ENCODE measurements around the gene SF3B5.
A peak's percentile ranks its signal among the peaks of the same experiment; 100 is the strongest.
"Not testable (repeated sequence)": the region's sequence is repeated elsewhere in the genome, so short reads cannot be mapped to it uniquely, and the experiment has no call there.

SF3B5 gene

DNA sequence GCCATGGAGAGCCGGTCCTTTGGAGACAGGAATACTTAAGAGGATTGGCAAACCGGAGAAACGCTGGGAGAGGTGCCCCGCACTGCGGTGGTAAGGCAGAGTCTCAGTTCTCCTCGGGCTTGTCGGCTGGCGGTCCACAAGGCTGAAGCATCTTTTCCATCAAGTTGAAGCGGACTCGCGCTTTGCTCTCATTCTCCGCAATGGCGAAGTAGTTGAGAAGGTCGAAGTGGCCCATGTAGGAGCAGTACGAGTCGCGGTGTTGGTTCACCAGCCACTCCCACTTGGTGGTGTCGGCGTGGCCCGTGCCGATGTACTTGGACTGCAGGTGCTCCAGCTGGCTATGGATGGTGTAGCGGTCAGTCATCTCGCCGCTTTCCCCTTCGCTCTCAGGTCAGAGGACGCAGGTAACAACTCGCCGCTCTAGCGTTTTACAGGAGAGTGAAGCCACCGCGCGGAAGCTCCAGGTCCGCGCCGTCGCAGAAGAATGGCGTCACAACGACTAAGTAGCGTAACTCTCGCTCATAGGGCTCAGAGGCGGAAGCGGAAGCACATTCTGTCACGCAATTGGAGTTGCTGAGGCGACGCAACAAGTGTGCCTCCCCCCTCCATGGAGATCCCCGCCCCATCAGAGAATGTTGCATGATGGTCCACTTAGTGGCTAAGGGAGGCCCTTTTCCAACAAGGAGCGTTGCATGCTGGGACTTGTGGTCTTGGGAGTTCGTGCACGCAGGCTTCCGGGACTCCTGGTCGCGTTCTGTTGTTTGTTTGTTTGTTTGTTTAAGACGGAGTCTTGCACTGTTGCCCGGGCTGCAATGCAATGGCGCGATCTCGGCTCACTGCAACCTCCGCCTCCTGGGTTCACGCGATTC lies at the start of gene SF3B5:
TSS of gene SF3B5 (minus strand) at position 440 of the 869 bp plus-strand sequence. CDS start at position 364, 76 bp downstream.
- DNase-seq (ENCODE audit: low spot score), result peak; percentile 100

DNA sequence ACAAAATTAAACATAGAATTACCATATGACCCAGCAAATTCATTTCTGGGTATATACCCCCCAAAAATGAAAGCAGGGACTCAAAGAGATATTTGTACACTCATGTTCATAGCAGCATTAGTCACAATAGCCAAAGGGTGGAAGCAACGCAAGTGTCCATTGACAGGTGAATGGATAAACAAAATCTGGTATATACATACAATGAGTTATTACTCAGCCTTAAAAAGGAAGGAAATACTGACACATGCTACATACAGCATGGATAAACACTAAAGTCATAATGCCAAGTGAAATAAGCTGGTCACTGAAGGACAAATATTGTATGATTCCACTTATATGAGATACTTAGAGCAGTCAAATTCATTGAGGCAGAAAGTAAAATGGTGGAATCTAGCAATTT lies 49.6 kb upstream of the SF3B5 start:
- DNase-seq (ENCODE audit: low spot score), result no peak

DNA sequence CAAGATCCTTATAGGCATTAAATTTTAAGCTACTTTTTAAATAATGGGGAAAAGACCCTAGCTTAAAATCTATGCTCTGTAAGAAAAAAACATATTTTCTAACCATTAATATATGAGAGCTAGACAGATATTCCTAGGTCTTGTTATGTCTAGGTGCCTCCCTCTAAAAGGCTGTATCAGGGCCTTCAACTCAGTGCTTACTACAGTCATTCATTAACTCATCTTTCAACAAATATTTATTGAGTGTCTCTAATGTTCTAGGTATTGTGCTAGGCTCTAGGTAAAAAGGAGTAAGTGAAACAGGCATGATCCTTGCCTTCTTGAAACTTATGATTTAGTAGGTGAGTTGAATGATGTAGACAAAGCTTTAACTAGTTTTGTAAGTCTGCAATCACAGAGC lies 48.5 kb upstream of the SF3B5 start:
- no peak for DNase-seq (ENCODE audit: low spot score)

DNA sequence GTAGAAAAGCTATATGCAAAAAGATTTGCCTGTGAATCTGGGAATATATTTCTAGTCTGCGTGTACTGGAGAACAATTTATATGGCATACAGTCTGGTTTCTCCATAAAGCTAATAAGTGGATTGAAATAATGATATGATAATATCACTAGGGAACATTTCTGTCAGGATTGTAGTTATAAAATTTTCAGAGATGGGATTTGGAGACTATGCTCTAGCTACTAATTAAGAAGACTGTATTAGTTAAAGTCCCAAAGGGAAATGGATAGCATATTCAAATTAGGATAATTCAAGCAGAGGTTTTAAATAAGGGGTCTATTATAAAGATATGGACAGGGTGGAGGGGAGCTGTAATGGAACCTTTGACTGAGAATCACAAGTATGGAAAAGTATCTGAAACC lies 47.7 kb upstream of the SF3B5 start:
- DNase-seq (ENCODE audit: low spot score), result no peak

DNA sequence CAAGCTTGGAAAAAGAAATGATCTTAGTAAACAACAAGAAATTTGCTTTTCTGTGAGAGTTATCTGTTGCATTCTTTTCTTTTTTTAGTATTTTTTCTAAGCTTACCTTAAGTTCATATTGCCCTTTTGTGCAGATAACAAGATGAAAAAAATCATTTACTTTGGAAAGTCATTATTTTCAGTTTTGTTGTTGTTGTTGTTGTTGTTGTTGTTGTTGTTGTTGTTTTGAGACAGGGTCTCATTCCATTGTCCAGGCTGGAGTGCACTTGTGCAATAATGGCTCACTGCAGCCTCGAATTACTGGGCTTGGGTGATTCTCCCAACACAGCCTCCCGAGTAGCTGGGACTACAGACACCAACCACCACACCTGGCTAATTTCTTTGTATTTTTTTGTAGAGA lies 46.1 kb upstream of the SF3B5 start:
- DNase-seq (ENCODE audit: low spot score), result no peak

DNA sequence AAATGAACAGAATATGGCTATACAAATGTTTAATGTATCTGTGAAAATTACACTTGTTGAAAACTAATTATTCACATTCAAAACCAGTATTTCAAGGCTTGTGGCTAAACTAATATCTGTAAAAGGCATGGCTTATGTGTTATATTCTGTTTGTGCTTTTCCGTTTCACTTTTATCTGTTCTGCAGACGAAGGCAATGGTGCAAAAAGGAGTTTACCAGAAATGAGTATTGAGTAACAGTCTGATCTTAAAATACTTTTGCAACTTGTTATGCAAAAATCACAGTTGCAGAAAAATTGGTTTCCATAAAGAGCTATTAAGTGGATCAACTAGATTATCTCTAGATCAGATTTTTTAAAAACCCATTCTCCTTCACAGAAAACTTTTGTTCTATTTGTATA lies 45.5 kb upstream of the SF3B5 start:
- no peak for DNase-seq (ENCODE audit: low spot score)

DNA sequence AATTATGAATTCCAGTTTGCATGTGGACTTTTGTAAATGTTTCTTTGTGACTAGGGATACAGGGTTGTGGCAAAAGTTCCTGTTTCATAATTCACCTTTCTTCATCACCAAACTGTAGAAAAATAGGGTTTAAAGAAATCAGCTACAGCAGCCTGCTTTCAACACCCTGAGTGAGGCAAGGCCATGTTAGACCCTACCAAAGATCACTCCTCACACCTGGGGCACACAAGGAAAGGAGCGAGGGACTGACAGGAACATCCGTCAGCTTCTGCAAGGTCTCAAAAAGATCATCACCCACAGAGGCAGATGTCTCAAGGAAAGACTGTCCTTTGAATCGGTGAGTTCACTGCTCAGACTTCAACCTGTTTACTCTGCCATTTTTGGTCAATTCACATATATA lies 44.4 kb upstream of the SF3B5 start:
- DNase-seq (ENCODE audit: low spot score), result no peak

DNA sequence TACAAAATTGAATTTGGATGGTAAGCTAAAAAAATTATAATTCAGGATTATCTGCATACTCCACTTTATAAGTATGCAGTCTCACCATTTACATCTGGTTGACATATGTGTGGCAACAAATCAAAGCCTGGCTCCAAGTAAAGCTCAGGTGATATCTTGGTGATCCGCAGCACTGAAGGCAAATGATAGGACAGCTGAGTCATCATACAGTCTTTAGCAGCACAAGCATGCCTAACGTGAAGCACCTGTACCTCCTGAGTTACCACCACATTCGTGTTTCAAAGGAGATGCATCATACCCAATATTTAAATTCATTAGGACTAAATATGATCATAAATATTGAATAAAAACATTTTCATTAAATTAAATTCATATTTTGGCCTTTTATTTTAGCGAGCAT lies 43.2 kb upstream of the SF3B5 start:
- DNase-seq (ENCODE audit: low spot score), result no peak

DNA sequence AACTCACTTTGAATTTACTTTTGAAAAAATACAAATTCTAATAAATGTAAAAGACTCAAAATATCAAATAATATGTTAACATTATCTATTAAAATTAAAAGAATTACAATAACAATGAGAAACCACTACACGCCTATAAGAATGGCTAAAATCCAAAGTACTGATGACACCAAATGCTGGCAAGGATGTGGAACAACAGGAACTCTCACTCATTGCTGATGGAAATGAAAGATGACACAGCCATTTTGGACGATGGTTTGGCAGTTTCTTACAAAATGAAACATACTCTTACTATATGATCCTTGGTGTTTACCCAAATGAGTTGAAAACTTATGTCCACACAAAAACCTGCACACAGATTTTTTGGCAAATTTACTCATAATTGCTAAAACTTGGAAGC lies 39.4 kb upstream of the SF3B5 start:
- no peak for DNase-seq (ENCODE audit: low spot score)

DNA sequence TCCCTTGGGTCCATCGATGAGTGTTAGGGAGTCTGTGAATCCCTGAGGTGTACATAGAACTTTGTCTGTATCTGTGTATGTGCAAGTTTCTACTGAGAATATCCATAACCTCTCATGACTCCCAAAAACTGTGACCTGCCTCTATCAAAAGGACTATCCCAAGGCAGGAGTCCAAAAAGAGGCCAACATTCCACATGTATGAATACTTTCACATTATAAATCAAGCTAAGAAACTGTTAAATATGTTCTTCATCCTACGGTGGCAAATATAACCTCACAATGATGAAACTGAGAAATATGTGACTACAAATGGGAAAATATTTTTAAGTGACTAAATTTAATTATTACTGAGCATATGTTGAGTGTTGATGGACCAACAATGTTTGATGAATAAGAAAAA lies 38.8 kb upstream of the SF3B5 start:
- no peak for DNase-seq (ENCODE audit: low spot score)

DNA sequence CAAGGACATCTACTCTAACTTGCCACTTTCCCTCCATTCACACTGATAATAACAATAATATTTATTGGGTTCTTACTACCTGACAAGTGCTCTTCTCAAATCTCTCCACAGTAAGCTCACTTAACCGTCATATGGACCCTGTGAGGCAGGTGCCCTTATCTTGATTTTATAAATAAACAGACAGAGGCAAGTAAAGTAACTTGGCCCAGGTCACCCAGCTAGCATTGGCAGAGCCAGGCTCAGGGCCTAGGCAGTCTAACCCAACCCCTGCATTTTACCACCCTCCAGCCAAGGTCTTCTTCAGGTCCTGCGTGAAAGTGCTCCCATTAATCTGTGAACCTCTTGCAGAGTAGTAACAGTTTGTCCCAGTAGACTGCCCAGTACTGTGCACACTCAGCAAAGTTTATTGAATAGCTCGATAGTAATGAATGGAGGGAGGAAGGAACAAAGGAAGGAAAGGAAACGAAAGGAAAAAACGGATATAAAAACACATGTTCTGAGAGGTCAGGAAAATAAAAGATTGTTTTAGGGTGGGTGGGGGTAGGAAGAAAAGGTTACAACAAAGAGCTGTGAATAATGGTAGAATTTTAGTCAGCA lies 38.0 kb upstream of the SF3B5 start:
- DNase-seq (ENCODE audit: low spot score), result no peak

DNA sequence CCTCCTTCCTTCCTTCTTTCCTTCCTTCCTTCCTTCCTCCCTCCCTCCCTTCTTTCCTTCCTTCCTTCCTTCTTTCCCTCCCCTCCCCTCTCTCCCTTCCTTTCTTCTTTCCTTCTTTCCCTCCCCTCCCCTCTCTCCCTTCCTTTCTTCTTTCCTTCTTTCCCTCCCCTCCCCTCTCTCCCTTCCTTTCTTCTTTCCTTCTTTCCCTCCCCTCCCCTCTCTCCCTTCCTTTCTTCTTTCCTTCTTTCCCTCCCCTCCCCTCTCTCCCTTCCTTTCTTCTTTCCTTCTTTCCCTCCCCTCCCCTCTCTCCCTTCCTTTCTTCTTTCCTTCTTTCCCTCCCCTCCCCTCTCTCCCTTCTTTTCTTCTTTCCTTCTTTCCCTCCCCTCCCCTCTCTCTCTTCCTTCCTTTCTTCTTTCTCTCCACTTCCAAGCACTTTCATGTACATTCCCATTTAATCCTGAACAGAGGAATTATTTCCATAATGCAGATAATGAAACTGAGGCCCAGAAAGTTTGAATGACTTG lies 36.9 kb upstream of the SF3B5 start:
- not testable (repeated sequence) for DNase-seq (ENCODE audit: low spot score)

DNA sequence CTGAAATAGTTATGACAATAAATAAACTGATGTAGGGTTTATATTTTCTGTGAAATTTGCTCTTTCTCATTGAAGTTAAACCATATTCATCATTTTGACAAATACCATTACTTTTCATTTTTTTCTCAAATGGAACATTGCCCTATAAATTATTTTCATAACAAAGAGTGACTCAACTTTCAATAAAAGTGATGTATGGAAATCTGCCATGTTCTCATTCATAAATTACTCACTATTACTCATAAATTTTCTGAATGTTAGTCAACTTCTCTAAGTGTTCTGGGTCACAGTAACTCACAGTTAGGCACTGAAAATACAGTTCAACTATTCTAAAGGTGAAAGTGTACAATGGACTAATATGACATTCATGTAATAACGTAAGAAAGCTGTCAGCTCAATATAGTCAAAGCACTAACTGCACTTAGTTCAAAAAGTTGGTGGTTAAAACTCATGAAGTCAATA lies 35.9 kb upstream of the SF3B5 start:
- DNase-seq (ENCODE audit: low spot score), result no peak

DNA sequence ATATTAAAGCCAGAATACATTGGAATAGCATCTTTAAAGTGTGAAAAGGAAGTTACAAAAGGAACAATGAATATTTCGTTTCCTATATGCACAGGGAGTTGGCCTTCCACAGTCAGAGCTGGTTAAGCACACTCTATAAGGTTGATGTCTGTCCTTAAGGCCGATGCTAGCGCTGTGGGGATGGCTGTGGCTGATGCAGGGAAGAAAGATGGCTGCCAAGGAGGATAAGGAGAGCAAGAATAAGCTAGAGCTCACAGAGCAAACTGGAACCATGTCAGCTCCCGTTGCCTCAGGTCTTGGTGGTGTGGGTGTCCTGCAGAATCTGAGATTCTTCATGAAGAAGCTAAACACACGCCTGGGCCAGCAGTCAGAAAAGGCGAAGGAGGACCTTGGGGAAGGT lies 34.1 kb upstream of the SF3B5 start:
- DNase-seq (ENCODE audit: low spot score), result no peak

DNA sequence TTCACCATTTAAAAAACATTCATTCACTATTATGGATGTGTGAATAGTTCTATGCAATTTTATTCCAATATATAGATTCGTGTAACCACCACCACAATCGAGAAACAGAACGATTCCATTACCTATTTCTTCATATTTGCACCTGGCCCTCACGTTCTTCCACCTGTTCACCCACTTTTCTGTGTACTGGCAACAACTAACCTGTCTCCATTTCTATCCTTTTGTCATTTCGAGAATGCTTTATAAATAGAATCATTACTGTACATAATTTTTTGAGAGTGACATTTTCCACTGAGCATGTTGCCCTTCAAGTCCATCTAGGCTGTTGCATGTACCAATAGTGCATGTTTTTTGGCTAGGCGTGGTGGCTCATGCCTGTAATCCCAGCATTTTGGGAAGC lies 31.7 kb upstream of the SF3B5 start:
- no peak for DNase-seq (ENCODE audit: low spot score)

DNA sequence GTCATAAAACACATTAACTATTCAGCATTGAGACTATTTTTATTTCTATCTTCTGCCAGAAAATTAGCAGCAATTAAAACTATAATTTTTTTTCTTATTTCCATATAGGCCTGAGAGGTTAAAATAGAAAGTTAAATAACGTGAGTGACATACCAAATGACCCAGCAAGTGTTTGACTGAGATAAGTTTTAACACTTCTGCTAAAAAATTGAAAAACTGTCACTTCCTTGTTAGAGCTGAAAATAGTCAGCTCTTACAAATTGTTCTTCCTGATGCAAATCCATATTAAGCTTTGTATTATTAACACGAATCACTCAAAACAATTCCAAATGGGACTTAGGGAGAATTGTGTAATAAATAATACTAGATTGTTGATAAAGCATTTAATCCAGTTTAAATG lies 28.5 kb upstream of the SF3B5 start:
- no peak for DNase-seq (ENCODE audit: low spot score)

DNA sequence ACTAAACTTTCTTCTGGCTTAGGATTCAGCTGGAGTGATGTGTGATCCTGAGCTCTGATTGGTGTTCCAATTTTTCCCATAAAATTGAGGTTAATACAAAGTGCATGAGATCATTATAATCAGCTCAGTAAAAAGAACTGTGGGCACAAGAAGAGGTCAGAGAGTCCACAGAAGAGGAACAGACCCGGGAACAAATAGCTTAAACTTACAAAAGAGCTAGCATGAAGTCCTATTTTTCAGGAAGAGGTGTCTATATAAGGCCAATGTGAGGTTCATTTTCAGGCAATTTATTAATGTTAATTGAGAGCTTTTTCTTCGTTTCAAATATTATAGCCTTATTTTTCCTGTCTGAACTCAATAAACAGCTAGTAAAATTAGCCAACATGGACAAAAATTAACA lies 28.0 kb upstream of the SF3B5 start:
- DNase-seq (ENCODE audit: low spot score), result no peak

DNA sequence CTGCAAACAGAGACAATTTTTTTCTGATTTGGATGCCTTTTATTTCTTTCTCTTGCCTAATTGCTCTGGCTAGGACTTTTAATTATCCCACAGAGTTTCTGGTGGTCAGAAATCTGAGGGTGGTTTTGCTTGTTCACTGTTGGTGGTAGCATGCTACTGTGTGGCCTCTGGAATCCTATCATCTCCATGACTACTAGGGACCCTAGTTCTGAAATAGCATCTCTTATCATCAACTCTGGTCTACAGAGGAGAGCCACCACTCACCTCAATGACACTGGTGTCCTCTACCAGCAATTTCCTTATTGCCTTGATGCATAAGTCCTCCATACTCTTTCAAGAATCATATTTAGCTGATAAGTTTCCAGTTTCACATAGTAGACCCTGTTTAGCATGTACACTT lies 27.5 kb upstream of the SF3B5 start:
- DNase-seq (ENCODE audit: low spot score), result no peak

DNA sequence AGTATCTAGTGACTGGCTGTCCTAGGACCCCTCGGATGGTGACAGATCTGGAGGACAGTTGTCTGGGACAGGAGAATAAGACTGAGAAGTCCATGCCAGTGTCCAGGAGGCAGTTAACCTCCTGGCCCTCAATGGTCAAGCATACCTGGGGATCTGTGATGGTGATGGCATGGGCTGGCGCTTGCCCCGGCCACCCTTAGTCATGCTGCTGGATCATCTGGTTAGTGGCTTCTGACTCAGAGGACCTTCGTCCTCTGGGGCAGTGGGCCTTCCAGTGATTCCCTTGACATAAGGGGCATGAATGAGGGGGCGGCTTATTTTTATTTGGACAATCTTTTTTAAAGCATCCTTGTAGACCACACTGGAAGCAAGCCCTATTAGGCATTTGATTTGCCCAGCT lies 24.0 kb upstream of the SF3B5 start:
- DNase-seq (ENCODE audit: low spot score), result no peak

DNA sequence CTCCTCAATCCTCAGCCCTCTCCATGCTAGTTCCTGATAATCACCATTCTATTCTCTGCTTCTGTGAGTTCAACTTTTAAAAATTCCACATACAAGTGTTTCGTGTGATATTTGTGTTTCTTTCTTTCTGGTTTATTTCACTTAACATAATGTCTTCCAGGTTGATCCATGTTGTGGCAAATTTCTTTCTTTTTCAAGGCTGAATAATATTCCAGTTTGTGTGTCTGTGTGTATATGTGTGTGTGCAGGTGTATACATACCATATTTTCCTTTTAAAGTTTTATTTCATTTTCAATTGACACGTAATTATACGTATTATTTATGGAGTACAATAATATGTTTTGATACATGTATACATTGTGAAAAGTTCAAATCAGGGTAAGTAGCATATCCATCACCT lies 19.8 kb upstream of the SF3B5 start:
- DNase-seq (ENCODE audit: low spot score), result no peak

DNA sequence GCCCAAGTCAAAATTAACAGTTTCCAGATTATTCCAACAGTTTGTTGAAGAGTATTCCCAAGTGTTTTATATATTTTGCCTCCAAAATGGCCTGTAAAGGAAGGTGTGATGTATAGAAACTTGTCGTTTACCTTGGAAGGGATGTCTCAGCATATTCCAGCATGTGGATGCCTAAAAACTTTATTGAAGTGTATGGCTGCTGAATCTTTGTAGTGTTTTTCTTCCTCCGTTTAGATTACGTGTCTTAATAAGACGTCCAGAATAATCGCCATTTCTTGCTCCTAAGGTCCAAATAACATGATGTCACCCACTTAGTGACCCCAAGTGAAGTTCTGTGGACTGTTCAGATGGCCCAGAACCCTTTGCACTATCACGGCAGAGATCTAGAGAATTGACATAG lies 18.0 kb upstream of the SF3B5 start:
- DNase-seq (ENCODE audit: low spot score), result no peak

DNA sequence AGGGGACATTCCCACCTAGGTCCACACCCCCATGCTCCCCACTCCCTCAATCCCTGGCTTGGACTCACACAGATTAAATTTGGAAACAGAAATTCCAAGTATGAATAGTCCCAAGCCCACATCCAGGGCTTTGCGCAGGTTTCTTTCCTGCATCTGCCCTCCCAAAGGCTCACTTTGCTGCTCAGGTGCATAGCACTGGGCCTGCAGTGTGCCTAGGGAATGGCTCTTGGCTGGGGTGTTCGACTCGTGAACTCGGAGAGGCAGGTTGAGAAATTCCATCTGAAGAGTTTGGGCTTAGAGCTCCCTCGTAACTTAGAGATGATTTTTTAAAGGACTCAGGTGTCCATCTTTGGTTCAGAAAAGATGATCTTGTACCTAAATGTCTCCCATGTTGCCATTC lies 14.8 kb upstream of the SF3B5 start:
- DNase-seq (ENCODE audit: low spot score), result no peak

DNA sequence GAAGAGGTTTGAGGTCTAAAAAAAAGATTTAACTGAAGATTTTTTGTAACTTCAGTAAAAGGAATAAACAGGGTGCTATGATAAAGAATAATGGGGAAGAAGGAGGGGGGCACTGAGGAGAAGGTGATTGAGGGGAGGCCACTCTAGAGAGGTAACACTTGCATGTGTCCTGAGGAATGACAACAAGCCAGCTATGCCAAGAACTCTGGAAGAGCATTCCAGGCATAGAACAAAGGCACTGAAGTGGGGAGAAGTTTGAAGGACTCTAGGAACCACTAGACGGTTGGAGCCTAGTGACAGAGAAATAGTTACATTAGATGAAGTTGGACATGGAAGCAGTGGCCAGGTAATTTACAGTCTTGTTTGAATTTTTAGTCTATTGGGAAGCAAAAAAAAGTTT lies 10.8 kb upstream of the SF3B5 start:
- no peak for DNase-seq (ENCODE audit: low spot score)
